OCI-LY7 (cell line): ENCODE measurements around the gene PPP1R36.

ENCODE experiments used
- CTCF ChIP-seq: fragments of 200-600 bp; sonication (generic); conservative IDR thresholded peaks from 2 replicates; pipeline ENCODE4 v1.5.1; 2014; ENCODE audit warnings: mild to moderate bottlenecking, antibody characterized with exemption, low read length, moderate library complexity, mixed read lengths
- EZH2phosphoT487 ChIP-seq: fragments of 200-600 bp; sonication (generic); IDR thresholded peaks from 2 replicates; pipeline ENCODE4 v1.6.1; 2018; ENCODE audit warnings: low read depth, borderline replicate concordance, mild to moderate bottlenecking, mixed run types, antibody characterized with exemption, low read length, moderate library complexity, mixed read lengths

- TF ChIP-seq CTCF (no peak), EZH2phosphoT487 (no peak)
Observed at GRCh38 chr14:64614166-64614565, 64.4 kb downstream of the PPP1R36 start.
